OCI-LY3 (cell line): ENCODE results near the gene GIMD1.
"Not testable (repeated sequence)": the region's sequence is repeated elsewhere in the genome, so short reads cannot be mapped to it uniquely, and the experiment has no call there.

Experiments used
- H2AFZ ChIP-seq: fragments of 200-600, 300-600 bp; shearing (Covaris generic); 2 replicates; pipeline ENCODE4 v1.6.0; 2014; ENCODE audit warnings: antibody characterized with exemption, low read depth, low read length
- H3K27ac ChIP-seq: fragments of 200-600, 300-600 bp; sonication (generic); 2 replicates; pipeline ENCODE4 v1.5.1; 2014; ENCODE audit warnings: mild to moderate bottlenecking, low read length, moderate library complexity, mixed read lengths
- H3K27me3 ChIP-seq: fragments of 200-600, 300-600 bp; sonication (generic); 2 replicates; pipeline ENCODE4 v1.6.1; 2014; ENCODE audit warnings: low read depth, low read length, mixed read lengths
- H3K36me3 ChIP-seq: fragments of 200-600, 300-600 bp; sonication (generic); replicated peaks from 2 replicates; pipeline ENCODE3; 2014; ENCODE audit warnings: low read depth, low read length, mixed read lengths
- H3K4me1 ChIP-seq: fragments of 300-600, 200-600 bp; sonication (generic); 2 replicates; pipeline ENCODE4 v1.6.1; 2014; ENCODE audit warnings: low read length, mixed read lengths
- H3K4me2 ChIP-seq: fragments of 200-600, 300-600 bp; sonication (generic); 2 replicates; pipeline ENCODE4 v1.6.1; 2014; ENCODE audit warnings: low read length, mixed read lengths
- H3K4me3 ChIP-seq: fragments of 300-600, 200-600 bp; sonication (generic); 2 replicates; pipeline ENCODE4 v1.5.1; 2014; ENCODE audit warnings: antibody characterized with exemption, mild to moderate bottlenecking, low read length, moderate library complexity
- H3K79me2 ChIP-seq: fragments of 300-600, 200-600 bp; shearing (Covaris generic); 2 replicates; pipeline ENCODE4 v1.6.1; 2014; ENCODE audit warnings: mild to moderate bottlenecking, low read length, mixed read lengths
- H3K9ac ChIP-seq: fragments of 300-600, 200-600 bp; shearing (Covaris generic); 2 replicates; pipeline ENCODE4 v1.6.0; 2014; ENCODE audit warnings: mild to moderate bottlenecking, low read length, moderate library complexity
- H3K9me3 ChIP-seq: fragments of 200-600, 300-600 bp; shearing (Covaris generic); 2 replicates; pipeline ENCODE4 v1.6.1; 2014; ENCODE audit warnings: low read length, mixed read lengths; ENCODE audit not compliant: insufficient read depth
- H4K20me1 ChIP-seq: fragments of 200-600, 300-600 bp; sonication (generic); 2 replicates; pipeline ENCODE4 v1.6.1; 2016; ENCODE audit warnings: low read length, mixed read lengths; ENCODE audit not compliant: insufficient read depth
- EZH2phosphoT487 ChIP-seq: fragments of 200-600 bp; shearing (Covaris generic); IDR thresholded peaks from 2 replicates; pipeline ENCODE4 v1.6.1; 2018; ENCODE audit warnings: antibody characterized with exemption, mixed run types, low read depth
- TF ChIP-seq, protein P1 (sequence below): fragments of 200-600, 300-600 bp; sonication (generic); IDR thresholded peaks from 2 replicates; pipeline ENCODE4 v1.5.1; 2014; ENCODE audit warnings: antibody characterized with exemption, low read length, low read depth

The GIMD1 gene

GRCh38 chr4:106401157-106401556, 32.6 kb upstream of the GIMD1 start:
- Histone ChIP-seq H2AFZ (no peak overlapping the region), H3K9ac (no peak overlapping the region)
- TF ChIP-seq, protein P1, sequence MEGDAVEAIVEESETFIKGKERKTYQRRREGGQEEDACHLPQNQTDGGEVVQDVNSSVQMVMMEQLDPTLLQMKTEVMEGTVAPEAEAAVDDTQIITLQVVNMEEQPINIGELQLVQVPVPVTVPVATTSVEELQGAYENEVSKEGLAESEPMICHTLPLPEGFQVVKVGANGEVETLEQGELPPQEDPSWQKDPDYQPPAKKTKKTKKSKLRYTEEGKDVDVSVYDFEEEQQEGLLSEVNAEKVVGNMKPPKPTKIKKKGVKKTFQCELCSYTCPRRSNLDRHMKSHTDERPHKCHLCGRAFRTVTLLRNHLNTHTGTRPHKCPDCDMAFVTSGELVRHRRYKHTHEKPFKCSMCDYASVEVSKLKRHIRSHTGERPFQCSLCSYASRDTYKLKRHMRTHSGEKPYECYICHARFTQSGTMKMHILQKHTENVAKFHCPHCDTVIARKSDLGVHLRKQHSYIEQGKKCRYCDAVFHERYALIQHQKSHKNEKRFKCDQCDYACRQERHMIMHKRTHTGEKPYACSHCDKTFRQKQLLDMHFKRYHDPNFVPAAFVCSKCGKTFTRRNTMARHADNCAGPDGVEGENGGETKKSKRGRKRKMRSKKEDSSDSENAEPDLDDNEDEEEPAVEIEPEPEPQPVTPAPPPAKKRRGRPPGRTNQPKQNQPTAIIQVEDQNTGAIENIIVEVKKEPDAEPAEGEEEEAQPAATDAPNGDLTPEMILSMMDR = no peak
- TF ChIP-seq EZH2phosphoT487 = no peak

DNA sequence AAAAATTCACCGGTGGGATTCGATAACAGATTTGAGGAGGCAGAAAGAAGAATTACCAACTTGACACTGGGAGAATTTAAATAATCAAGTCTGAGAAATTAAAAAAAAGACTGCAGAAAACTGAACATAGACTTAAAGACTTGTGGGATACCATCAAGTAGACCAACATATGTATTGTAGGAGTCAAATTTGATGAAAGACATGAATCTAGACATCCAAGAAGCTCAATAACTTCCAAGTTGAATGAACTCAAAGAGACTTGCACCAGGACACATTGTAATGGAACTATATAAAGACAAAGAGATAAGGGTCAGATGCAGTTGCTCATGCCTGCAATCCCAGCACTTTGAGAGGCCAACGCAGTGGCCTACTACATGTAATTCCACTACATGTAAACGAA, 30.3 kb upstream of the GIMD1 start:
- not testable (repeated sequence) for H3K36me3 ChIP-seq, H3K4me2 ChIP-seq, H3K79me2 ChIP-seq, H3K27ac ChIP-seq, H2AFZ ChIP-seq, H3K4me1 ChIP-seq, H4K20me1 ChIP-seq, H3K27me3 ChIP-seq, H3K9ac ChIP-seq, H3K4me3 ChIP-seq
- H3K9me3 ChIP-seq = peaks cover 10% of the 10 kb centered on the region; the same call in 1 of the 2 replicates

More at GRCh38 chr4:106401157-106401556, 32.6 kb upstream of the GIMD1 start:
- H3K4me1 ChIP-seq = no peaks in the 10 kb centered on the region
- H3K36me3 ChIP-seq = no peaks in the 10 kb centered on the region
- no peaks in the 10 kb centered on the region for H3K79me2 ChIP-seq
- no peak overlapping the region for H3K27ac ChIP-seq
- no peaks in the 10 kb centered on the region for H3K27me3 ChIP-seq
- peaks cover 10% of the 10 kb centered on the region; the same call in 1 of the 2 replicates for H3K9me3 ChIP-seq
- H3K4me3 ChIP-seq = no peak overlapping the region
- no peak overlapping the region for H3K4me2 ChIP-seq
- H4K20me1 ChIP-seq = no peaks in the 10 kb centered on the region

- H3K9ac ChIP-seq = no peak overlapping the region
- H2AFZ ChIP-seq = no peak overlapping the region
- H3K4me1 ChIP-seq = no peaks in the 10 kb centered on the region
- H3K27me3 ChIP-seq = no peaks in the 10 kb centered on the region
- no peaks in the 10 kb centered on the region for H3K36me3 ChIP-seq
- no peaks in the 10 kb centered on the region for H3K79me2 ChIP-seq
- H3K4me2 ChIP-seq = no peak overlapping the region
- H4K20me1 ChIP-seq = no peaks in the 10 kb centered on the region
- no peak overlapping the region for H3K27ac ChIP-seq
- TF ChIP-seq EZH2phosphoT487 = no peak
- TF ChIP-seq, protein P1 = no peak
- peaks cover 10% of the 10 kb centered on the region; the same call in 1 of the 2 replicates for H3K9me3 ChIP-seq
- H3K4me3 ChIP-seq = no peak overlapping the region
Observed at GRCh38 chr4:106395582-106395981, 27.0 kb upstream of the GIMD1 start.

DNA sequence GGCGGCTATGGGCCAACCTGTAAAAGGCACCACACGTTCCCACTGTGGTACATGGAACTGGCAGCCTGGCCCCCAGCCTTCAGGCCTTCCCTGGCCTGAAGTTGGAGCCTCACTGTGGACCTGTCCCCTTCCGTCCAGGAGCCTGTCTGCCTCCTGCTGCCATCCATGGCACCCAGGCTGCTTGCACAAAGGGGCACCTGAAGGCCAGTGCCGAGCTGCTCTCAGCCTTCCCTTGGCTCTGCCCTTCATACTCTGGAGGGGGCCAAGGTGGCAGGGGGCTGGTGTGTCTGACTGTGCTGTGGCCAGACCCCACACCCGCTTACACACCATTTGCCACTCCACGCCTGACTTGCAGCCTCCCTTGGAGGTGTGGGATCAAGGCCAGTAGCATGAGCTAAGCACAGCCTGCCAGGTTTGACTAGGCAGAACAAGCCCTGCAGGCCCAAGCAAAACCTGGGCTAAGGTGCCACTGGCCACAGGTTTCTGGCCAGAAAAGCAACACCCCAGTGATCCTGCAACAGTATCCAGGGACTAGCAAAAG, 17.3 kb upstream of the GIMD1 start:
- H3K9me3 ChIP-seq = no peaks in the 10 kb centered on the region

DNA sequence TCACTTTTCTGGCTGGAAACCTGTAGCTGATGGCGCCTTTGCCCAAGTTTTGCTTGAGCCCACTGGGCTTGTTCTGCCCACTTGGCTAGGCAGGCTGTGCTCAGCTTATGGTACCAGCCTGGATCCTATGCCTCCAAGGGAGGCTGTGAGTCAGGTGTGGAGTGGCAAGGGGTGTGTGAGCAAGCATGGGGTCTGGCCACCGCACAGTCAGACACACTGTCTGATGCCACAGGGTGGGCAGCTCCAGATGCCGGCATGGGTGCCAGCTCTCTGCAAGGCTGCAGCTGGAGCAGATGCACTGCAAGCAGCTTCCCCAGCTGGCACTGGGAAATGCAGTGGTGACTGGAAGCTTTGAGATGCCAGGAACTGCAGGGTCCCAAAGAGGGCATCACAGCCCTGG, 16.3 kb upstream of the GIMD1 start:
- no peak for TF ChIP-seq EZH2phosphoT487
- TF ChIP-seq, protein P1 = no peak
- no peak overlapping the region for H2AFZ ChIP-seq
- no peaks in the 10 kb centered on the region for H3K36me3 ChIP-seq
- no peaks in the 10 kb centered on the region for H3K4me1 ChIP-seq
- H3K27ac ChIP-seq = no peak overlapping the region
- no peak overlapping the region for H3K4me2 ChIP-seq
- no peaks in the 10 kb centered on the region for H3K27me3 ChIP-seq
- no peak overlapping the region for H3K9ac ChIP-seq
- H4K20me1 ChIP-seq = no peaks in the 10 kb centered on the region
- no peaks in the 10 kb centered on the region for H3K9me3 ChIP-seq
- H3K79me2 ChIP-seq = no peaks in the 10 kb centered on the region
- H3K4me3 ChIP-seq = no peak overlapping the region

More for the DNA sequence above, 17.3 kb upstream of the GIMD1 start:
- Histone ChIP-seq H2AFZ (no peak overlapping the region), H3K36me3 (no peaks in the 10 kb centered on the region), H3K27ac (no peak overlapping the region), H4K20me1 (no peaks in the 10 kb centered on the region), H3K4me2 (no peak overlapping the region), H3K4me3 (no peak overlapping the region), H3K79me2 (no peaks in the 10 kb centered on the region), H3K4me1 (no peaks in the 10 kb centered on the region), H3K9ac (no peak overlapping the region), H3K27me3 (no peaks in the 10 kb centered on the region)
- TF ChIP-seq EZH2phosphoT487 = no peak
